H1 (cell line): ENCODE results near the gene SKIDA1. TPM values are rescaled to one million over a fixed set of nuclear protein-coding genes. Genes with fewer than 3 reads are reported as not detected.
A peak's percentile ranks its signal among the peaks of the same experiment; 100 is the strongest.

Experiments used
- ASH2L ChIP-seq: fragments of 200-600, 300-600 bp; sonication (generic); IDR thresholded peaks from one replicate; pipeline ENCODE4 v1.7.1; 2017; ENCODE audit warnings: low read length
- CHD7 ChIP-seq: fragments of 300-600 bp; sonication (generic); IDR thresholded peaks from 2 replicates; pipeline ENCODE4 v1.7.1; 2012; ENCODE audit warnings: low read length, moderate library complexity, mild to moderate bottlenecking, inconsistent platforms; ENCODE audit not compliant: insufficient replicate concordance
- EP300 ChIP-seq, 2 experiments: IDR thresholded peaks; 1 replicate in 1 of 2; 2 replicates in 1 of 2; pipeline ENCODE4 v1.6.1; 2011 to 2012; ENCODE audit warnings: low read depth in 2 of 2, low read length in 2 of 2, mild to moderate bottlenecking in 2 of 2, borderline replicate concordance in 1 of 2, inconsistent platforms in 1 of 2, moderate library complexity in 1 of 2
- KDM5A ChIP-seq: fragments of 200-600 bp; IDR thresholded peaks from 2 replicates; pipeline ENCODE4 v1.7.1; 2012; ENCODE audit warnings: mild to moderate bottlenecking, low read length, inconsistent platforms, mixed read lengths
- polyA plus RNA-seq, 7 experiments: library from polyadenylated mRNA; depleted of rRNA in 3 of 7; stranded (reverse) in 5 of 7; unstranded in 2 of 7; fragments of >200 nt in 5 of 7; fragments of 200-250 nt in 2 of 7; gene quantifications; 1 replicate in 5 of 7; 2 replicates in 1 of 7; 4 replicates in 1 of 7; pipeline versions ENCODE4 v1.2.1 to v1.2.3, GENCODE V29; 2011 to 2013; ENCODE audit warnings: missing spikeins in 2 of 7, mixed read lengths in 2 of 7
- total RNA-seq: library from RNA; stranded (reverse); fragmentation: NEBNext Ultra II Directional; extraction: Animal tissue kit (Norgen Biotek cat#: 25700); gene quantifications from 2 replicates; pipeline ENCODE4 v1.2.1, GENCODE V29; 2021

SKIDA1 gene
- total and polyA plus RNA-seq, 2 of the 8 experiments (the other 6 are each of a cell fraction or from before 2014, with no cell fraction given), result 1.5 to 8.0 TPM

- TF ChIP-seq CHD7, result peak; percentile 30
- no peak for TF ChIP-seq EP300 (IDR thresholded peaks at IDR 0.05; ENCODE audit: borderline replicate concordance in 1 of 2, low read depth in 2 of 2, low read length in 2 of 2)
- peak; percentile 63 for TF ChIP-seq ASH2L
- TF ChIP-seq KDM5A, result no peak
Observed at GRCh38 chr10:21529032-21529910, 3.8 kb upstream of the SKIDA1 start (continued).
